ENCODE results near the gene CNTNAP2.

DNA sequence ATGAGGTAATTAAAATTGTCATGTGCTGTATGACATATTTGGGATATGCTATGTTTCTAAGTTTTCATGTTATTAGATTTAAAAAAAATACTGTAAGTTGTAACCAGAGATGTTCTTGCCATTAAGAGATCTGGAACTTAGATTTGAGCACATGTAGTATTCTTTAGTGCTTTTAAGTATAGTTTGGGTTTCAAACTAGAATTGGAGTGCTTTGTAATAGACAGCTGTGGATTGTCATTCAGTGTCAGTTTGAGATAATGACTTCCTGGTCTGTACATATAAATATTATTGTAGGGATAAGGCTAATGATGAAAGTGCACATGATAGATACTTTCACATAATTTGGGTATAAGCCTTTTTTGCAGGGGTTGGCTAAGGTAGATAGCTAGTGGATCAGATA is 936.2 kb downstream of the CNTNAP2 start:
- TF ChIP-seq, protein P1, sequence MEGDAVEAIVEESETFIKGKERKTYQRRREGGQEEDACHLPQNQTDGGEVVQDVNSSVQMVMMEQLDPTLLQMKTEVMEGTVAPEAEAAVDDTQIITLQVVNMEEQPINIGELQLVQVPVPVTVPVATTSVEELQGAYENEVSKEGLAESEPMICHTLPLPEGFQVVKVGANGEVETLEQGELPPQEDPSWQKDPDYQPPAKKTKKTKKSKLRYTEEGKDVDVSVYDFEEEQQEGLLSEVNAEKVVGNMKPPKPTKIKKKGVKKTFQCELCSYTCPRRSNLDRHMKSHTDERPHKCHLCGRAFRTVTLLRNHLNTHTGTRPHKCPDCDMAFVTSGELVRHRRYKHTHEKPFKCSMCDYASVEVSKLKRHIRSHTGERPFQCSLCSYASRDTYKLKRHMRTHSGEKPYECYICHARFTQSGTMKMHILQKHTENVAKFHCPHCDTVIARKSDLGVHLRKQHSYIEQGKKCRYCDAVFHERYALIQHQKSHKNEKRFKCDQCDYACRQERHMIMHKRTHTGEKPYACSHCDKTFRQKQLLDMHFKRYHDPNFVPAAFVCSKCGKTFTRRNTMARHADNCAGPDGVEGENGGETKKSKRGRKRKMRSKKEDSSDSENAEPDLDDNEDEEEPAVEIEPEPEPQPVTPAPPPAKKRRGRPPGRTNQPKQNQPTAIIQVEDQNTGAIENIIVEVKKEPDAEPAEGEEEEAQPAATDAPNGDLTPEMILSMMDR (IDR thresholded peaks at IDR 0.05; ENCODE audit: low read depth, low read length, missing input control), result no peak
- no peak for TF ChIP-seq EGR1 (IDR thresholded peaks at IDR 0.05; ENCODE audit: low read depth in 2 of 2)
- no peak for TF ChIP-seq FOXA2 (IDR thresholded peaks at IDR 0.05)
- TF ChIP-seq FOXA1 (IDR thresholded peaks at IDR 0.05), result no peak
- TF ChIP-seq, protein P2, sequence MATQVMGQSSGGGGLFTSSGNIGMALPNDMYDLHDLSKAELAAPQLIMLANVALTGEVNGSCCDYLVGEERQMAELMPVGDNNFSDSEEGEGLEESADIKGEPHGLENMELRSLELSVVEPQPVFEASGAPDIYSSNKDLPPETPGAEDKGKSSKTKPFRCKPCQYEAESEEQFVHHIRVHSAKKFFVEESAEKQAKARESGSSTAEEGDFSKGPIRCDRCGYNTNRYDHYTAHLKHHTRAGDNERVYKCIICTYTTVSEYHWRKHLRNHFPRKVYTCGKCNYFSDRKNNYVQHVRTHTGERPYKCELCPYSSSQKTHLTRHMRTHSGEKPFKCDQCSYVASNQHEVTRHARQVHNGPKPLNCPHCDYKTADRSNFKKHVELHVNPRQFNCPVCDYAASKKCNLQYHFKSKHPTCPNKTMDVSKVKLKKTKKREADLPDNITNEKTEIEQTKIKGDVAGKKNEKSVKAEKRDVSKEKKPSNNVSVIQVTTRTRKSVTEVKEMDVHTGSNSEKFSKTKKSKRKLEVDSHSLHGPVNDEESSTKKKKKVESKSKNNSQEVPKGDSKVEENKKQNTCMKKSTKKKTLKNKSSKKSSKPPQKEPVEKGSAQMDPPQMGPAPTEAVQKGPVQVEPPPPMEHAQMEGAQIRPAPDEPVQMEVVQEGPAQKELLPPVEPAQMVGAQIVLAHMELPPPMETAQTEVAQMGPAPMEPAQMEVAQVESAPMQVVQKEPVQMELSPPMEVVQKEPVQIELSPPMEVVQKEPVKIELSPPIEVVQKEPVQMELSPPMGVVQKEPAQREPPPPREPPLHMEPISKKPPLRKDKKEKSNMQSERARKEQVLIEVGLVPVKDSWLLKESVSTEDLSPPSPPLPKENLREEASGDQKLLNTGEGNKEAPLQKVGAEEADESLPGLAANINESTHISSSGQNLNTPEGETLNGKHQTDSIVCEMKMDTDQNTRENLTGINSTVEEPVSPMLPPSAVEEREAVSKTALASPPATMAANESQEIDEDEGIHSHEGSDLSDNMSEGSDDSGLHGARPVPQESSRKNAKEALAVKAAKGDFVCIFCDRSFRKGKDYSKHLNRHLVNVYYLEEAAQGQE (IDR thresholded peaks at IDR 0.05), result no peak
- TF ChIP-seq HNF4A (conservative IDR thresholded peaks at IDR 0.05), result no peak
- no peak for TF ChIP-seq JUND (IDR thresholded peaks at IDR 0.05)
- TF ChIP-seq, protein P3, sequence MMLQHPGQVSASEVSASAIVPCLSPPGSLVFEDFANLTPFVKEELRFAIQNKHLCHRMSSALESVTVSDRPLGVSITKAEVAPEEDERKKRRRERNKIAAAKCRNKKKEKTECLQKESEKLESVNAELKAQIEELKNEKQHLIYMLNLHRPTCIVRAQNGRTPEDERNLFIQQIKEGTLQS (IDR thresholded peaks at IDR 0.05), result no peak
